ENCODE results near the gene ARHGAP21.
A peak's percentile ranks its signal among the peaks of the same experiment; 100 is the strongest.

ARHGAP21 gene

DNA sequence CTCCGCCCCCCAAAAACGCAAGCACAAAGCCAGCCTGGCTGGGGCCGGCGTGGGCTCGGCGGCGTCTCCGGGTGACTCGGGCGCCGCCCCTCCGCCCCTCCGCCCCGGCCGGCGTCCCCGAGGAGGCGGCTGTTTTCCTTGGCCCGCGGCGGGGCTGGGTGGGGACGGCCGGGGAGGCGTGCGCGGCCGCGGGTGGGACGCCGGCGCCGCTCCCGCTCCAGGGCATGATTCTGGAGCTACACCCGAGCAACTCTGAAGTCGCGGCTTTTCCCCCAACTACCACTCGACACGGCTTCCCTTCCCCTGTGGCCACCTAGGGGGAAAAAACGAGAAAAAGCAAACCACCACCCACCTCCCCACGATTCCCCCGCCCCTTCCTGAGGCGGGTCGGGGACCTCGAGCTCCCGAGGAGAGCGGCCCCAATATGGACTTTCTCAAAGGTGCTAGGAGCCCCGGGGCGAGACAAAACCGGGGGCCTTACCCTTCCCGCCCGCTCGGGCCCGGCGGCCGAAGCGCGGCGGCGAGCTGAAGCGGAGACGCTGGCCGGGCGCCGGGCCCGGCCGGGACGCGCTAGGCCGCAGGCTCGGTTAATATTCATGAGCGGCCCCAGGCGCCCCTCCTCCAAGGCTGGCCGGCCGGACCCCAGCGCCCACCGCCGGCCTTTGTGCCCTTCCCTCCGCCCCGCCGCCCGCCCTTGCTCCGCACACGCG, 856 bp downstream of the ARHGAP21 start:
- DNase-seq (ENCODE audit: low spot score), result peak; percentile 47

DNA sequence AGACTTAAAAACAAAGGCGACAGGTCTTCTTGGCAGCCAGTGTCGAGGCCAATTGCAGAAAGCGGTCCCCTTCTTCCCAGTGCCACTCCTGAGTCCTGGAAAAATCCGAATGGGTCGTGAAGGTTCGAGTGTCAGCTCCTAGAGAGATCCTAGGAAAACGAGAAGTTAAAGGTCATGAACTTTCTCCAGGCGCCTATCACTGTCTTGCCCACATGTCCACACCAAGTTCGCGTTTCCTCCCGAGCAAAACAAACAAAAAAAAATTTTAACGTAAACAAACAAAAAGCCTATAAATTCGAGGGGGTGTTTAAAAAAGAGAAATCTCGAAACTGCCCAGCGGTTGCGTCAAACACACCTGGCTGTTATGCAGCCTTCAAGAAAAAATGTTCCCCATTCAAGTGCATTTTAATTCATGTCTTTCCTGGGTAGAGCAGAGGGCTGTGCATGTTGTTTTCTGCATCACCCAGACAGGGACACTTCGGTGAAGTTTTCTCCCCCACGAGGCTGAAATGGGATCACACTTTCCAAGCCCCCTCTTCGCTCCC, 1.5 kb downstream of the ARHGAP21 start:
- peak; percentile 44 for DNase-seq (ENCODE audit: low spot score)

DNA sequence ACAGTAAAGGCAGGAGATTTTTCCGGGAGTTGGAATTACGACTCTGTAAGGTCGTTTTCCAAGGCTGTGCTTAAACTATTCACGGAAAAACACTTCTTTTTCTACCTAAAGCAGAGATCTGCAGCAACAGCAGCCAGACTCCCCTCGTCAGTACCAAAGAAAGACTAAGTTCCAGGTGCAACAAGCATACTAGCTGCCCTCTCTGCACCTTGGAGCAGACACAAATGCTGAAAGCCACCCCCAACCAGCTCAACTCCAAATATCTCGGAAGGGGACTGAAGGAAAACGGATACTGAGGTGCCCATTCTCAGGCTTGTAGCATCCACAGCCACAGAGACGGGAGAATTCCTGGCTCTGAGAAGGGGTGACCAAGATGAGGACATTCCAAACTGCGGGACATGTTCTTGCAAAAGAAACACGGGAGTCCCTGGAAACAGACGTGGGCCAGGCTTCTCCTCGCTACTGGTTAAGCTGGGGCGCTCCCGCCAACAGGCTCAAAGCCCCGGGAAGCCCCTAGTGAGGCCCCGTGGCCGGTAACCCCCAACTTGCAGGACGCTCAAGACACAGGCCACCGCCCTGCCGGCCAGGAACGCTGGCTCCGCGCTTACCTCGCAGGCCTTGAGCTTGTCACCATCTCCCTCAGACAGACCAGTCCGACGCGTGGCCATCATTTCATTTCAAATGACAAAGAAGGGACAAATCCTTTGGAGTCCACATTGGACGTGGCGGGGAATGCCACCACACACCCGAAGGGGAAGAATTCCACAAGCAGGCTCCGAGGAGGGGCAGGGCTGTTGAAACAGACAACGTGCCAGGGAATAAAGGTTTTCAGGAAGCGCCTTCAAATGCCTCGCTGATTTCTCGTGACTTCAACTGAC, 2.2 kb downstream of the ARHGAP21 start:
- no peak for DNase-seq (ENCODE audit: low spot score)

DNA sequence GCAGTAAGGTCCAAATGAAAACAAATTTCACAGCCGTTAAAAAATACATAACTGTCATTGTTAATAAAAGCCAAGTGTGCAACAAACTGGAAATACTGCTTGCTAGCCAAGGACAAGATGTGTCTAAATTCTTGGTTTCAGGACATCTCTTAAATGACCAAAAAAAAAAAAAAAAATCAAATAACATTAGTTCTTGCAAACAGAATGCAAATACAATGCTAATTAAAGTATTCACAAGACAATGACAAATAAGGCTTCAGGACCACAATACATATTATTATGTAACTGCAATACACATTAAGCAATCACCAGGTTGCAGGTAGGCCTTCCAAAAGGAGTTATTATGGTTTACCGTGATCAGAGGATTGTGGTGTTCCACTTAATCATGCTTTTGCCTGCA, 3.6 kb downstream of the ARHGAP21 start:
- DNase-seq (ENCODE audit: low spot score), result no peak

DNA sequence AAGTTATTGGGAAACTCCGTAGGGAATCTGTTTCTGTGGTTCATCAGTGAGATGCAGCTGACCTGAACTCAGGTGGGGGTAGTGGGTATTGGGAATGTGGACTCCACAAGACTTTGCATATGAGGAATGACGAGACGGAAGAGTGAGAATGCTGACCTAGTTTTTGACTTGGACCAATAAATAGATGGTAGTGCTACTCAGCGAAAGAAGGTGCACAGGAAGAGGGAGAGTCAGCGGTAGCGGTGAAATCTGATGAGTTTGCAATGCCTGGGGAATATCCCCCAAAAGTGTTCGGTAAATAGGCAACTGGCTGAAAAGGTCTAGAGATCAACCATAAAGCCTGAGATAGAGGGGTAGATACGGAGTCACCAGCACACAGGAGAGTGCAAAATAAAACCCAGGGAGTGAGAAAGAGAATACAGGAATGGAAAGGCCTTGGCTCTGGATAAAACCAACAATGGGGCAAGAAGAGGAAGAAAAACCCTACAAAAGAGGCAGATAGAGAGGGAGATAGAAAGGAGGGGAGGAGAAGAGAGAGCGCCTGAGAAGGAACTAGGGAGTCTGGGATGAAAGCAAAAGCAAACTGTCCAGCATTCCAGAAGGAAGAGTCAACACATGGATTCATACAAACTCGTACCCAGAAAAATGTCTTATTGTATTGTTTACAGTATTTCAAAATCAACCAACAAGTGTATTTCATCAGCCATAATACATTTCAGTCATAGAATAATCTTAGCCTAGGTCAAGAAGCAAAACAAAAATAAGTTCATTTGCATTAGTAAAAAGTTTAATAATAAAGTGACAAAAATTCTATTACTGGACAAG, 5.4 kb downstream of the ARHGAP21 start:
- peak; percentile 35 for DNase-seq (ENCODE audit: low spot score)

DNA sequence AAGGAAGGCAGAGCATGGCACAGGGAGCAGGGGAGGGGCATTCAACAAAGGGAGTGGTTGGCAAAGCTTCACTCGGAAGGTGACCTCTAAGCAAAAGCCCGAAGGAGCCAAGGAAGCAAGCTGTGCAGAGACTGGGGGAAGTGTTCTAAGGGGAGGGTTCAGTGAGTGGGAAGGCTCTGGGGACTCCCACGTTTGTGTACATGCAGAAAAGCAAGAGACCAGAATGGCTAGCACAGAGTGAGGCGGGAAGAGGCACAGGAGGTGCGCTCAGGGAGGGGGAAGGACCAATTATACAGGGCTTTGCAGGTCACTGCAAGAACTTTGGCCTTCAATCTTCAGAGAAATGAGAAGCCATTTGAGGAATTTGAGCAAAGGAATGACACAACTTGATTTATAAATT, 7.4 kb downstream of the ARHGAP21 start:
- no peak for DNase-seq (ENCODE audit: low spot score)

DNA sequence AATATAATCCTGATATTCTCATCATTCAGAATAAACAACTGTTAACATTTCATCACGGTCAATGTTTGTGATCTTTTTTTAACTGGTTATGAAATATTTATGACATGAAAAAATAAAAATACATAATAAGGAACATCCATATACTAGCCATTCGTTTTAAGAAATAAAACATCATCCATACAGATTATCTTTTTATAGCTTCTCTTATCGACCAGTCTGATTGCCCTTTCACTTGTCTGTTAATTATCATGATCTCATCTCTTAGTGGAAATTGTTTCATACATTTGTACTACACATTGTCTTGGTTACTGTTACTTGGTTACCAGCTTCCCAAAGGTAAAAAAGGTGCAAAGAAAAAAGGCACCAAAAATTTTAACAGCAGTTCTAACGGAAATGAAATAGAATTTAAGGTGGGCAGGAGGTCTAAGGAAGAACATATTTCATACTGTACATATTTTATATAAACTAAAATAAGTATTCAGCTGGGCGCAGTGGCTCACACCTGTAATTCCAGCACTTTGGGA, 8.4 kb downstream of the ARHGAP21 start:
- no peak for DNase-seq (ENCODE audit: low spot score)

DNA sequence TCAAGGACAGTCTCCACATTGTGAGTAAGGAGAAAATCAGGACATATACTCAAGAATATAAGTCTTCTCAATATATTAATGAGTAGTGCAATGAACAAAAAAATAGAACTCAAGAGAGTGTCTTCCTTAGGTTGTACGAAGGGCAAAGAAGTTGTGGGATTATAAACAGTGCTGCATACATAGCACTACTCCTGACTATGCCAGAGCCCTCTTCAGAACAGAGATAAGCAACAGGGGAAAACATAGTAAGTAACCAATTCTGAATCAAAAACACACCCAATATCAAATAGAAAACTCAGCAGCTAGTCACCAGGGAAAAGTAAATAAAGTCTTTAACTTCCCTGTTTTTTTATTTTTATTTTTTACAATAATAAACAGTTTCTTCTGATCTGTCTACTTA, 10.6 kb downstream of the ARHGAP21 start:
- DNase-seq (ENCODE audit: low spot score), result no peak

DNA sequence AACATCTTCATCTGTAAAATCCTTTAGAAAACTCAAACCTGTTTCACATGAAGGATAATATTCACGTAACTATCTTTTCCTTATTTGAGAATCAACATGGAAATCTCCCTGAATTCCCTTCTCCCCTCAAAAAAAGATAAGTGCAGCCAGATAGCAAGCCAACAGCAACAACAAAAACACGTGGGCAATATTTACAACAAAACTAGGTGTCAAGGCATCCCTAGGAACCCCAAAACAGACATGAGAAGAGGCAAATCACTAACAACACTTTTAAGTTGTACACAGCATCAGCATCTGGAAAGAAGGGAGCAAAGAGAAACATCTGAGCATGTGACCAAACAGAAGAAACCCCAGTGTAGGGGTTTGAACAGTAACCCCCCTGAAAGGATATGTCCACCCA, 12.2 kb downstream of the ARHGAP21 start:
- DNase-seq (ENCODE audit: low spot score), result no peak

DNA sequence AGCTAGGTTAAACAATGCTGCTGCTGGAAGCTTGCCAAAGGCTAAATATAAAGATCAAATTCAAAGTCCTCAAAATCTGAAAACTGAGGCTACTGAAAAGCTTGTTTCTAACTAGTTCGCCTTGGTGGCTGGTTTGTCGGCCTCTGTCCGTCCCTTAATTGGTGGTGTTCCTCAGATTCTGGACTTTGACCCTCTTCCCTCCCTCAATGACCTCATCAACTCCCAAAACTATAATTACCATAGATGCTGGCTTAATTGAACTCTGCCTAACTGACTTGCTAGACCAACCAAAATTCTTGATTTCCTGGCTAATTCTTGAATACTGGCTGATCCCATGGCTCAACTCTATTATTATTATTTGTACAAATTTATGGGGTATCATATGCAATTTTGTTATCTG, 15.6 kb downstream of the ARHGAP21 start:
- no peak for DNase-seq (ENCODE audit: low spot score)

DNA sequence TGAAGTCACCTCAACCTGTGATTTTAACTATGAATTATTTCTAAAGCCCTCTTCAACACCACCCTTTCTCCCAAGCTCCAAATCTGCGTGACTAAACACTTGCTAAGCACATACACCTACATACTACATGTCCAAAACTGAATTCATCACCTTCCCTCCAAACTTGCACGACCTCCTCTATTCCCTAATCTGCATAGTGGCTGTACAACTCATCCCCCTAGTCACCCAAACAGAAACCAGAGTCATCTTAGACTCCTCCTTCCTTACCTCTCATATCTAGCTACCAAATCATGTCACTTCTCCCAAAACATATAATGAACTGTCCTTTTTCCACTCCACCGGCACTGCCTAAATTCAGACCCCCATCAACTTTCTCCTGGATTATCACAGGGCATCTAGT, 16.2 kb downstream of the ARHGAP21 start:
- DNase-seq (ENCODE audit: low spot score), result no peak

DNA sequence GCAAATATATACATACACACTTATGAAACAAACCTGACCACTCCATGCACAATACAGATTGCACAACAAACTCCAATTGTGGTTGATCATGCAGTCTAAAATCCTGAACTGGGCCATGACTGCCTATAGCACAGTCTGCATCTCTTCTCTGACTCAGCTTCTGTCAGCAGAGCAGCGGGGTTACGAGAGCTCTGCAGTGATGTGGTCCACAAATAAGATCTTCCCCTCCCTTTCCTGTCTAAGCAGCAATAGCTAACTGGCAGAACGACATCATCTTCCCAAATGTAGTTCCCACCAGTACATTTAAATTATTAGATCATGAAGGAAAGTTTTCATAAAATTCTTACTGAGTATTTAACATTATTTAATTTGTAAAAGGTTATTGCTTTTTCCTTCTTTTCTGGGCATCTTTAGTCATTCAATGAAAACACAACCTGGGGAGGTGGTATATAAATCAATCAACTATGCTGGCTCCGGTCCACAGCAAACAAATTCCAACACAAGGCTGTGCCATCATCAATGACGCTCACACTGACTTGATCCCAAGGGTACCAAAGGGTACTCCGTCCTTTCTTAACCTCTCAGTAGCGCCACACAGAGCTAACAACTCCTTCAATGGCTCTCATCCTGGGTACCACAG, 17.1 kb downstream of the ARHGAP21 start:
- DNase-seq (ENCODE audit: low spot score), result peak; percentile 78

DNA sequence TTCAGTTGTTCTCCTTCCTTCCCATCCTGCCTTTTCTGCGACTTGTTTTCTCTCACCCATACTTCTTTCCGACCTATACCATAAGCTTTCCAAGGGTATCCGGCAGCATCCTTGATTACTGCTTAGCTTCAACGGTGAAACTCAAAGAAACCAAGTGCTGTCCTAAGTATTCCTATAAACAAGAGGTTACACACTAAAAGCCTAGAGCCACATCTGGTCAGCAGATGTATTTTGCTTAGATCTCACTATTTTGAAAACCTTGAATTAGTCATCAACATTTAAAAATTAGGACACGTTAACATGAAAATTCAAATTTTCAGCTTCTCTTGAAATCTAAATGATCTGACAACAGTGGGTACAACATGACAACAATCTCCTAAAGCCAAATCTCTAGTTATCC, 20.0 kb downstream of the ARHGAP21 start:
- no peak for DNase-seq (ENCODE audit: low spot score)

DNA sequence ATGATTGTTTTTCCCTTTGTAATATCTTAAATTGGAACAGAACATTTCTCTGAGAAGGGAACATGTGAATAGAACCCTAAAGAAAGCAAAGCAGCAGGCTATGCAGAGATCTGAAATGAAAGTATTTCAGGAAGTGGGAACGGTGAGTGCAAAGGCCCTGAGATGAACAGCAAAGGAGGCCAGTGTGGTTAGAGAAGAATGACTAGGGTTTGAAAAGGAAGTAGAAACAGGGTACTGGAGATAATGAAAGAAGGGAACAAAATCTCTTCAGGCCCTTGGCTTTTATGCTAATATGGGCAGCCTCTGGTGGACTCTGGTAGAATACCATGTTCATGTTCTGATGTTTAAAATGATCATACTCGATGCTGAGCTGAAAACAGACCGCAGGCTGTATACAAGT, 22.2 kb downstream of the ARHGAP21 start:
- no peak for DNase-seq (ENCODE audit: low spot score)

DNA sequence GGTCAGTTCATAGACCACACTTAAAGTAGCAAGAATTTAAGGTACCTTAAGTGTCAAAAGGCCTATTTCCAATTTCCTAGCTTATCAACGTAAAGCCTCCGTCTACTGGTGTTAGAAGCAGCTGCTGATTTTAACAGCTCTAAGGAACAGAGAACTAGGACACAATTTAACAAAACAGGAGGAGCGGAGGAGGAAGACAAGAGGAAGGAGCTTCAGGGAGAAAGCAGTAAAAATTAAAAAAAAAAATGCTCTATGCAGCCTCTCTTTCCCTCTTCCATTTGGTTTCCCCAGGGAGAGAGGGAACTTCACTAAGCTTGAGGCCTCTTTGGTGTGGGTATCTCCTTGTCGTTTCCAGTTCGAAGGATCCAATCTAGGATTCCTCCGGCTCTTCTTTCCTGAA, 22.7 kb downstream of the ARHGAP21 start:
- no peak for DNase-seq (ENCODE audit: low spot score)

DNA sequence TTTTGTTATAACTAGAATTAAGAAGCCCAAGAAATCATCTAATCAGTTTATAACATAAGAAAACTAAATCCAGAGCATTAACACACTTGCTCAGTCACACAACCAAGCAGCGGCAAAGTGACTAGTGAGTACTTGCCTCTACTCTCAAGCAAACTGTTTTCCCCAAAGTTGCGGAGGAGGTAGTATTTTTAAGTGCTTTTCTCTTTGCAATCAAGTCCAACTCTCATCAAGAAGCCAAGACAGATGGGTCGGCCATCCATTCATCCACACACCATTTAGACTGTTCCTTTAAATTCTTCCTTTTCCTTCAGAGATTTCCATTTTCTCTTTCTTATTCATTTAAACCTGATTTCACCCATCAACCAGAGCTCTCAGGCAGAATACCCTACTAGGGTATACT, 25.4 kb downstream of the ARHGAP21 start:
- DNase-seq (ENCODE audit: low spot score), result no peak

DNA sequence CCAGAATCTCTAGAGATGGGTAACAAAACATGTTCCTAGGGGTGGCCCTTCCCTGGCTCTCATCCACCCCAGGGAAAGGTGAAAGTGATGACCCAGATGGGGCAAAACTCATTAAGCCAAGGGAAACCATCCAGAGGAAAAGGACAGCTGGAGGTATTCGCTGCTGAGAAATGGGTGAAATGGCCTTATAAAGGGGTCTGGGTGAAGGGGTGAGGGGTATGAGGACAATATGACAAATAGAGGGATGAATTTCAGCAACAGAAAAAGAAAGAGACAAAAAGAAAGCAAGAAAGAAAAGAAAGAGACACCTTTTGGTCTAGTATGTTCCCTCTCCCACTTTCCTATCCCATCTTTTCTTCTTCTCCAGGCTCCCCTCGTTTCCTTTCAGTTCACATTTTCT, 26.6 kb downstream of the ARHGAP21 start:
- DNase-seq (ENCODE audit: low spot score), result no peak

DNA sequence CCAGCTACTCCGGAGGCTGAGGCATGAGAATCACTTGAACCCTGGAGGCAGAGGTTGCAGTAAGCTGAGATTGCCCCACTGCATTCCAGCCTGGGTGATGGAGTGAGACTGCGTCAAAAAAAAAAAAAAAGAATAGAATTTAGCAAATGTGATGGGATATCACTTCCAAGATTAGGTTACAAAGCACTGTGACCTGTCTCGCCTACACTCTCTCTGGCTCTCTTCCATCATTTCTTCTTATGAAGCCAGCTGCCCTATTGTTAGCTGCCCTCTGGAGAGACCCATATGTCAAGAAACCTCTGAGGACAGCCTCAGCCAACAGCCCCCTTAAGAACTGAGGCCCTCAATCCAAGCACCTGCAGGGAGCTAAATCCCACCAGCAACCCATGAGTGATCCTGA, 28.2 kb downstream of the ARHGAP21 start:
- no peak for DNase-seq (ENCODE audit: low spot score)

DNA sequence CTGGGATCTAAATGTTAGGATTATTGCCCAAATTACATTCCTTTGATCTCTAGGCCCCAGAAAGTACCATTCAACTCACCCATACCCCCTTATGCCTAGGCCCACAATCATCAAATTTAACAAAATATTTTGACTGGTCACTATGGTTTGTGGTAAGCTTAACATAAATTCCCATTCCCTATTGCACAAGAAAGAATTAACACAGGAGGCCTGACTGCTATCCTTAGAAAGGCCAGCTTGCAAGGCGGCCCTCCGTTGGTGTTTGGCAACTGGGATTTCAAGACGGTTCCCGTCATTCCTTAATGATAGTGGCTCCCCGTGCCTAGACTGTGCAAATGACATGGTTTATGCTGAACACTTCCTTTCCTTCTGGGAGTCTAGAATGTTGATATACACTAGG, 29.6 kb downstream of the ARHGAP21 start:
- DNase-seq (ENCODE audit: low spot score), result no peak

DNA sequence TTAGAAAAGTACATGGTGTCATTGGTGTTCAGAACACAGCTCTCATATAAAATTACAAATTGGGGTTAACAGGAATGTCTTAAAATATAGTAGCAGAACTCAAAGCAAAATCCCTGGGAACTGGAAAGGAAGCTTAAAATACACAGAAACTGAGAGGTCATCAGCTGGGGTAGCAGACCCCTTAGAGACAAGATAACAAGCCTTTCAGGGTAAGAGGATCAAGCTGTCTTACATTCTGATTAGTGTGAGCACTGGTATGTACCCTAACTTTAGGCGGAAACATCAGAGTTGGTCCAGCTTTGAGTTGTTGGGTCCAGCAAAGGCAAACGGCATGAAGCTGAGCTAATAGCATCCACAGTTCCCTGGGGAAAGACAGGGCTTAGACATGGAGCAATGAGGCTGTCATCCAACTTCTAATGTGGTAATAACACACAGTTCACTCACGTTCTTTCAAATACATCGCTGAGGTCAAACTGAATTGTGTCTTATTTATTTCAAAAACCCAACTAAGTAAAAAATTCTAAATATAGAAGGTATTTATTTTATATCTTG, 32.6 kb downstream of the ARHGAP21 start:
- no peak for DNase-seq (ENCODE audit: low spot score)

DNA sequence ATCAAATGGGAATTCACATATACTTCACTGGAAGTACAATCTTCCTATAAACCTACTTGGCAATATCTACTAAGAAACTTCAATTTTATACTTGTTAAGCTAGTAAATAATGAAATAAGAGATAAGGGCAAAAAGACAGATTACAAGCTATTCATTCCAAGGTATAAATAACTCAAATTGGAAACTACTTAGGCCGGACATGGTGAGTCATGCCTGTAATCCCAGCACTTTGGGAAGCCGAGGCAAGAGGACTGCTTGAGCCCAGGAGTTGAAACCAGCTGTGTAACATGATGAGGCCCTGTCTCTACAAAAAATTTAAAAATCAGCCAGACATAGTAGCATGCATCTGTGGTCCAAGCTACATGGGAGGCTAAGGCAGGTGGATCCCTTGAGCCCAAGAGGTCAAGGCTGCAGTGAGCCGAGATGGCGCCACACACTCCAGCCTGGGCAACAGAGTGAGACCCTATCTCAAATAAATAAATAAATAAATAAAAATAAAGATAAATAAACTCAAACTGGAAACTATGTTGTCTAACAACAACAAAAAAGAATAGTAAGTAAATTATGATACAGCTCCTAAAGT, 37.6 kb downstream of the ARHGAP21 start:
- no peak for DNase-seq (ENCODE audit: low spot score)

Measured in kidney capillary endothelial cell (primary cell).